NOMO-1 treated with dmso at 0.1 percent for 144 hours (cell line): Measurements from ENCODE around the gene CCT6A.
"Not testable (repeated sequence)": the region's sequence is repeated elsewhere in the genome, so short reads cannot be mapped to it uniquely, and the experiment has no call there.

ENCODE experiments used
- DNase-seq: peaks from one replicate; lab custom pipeline; 2025; ENCODE audit not compliant: unreplicated experiment; lab: John Stamatoyannopoulos, UW

The CCT6A gene

DNA sequence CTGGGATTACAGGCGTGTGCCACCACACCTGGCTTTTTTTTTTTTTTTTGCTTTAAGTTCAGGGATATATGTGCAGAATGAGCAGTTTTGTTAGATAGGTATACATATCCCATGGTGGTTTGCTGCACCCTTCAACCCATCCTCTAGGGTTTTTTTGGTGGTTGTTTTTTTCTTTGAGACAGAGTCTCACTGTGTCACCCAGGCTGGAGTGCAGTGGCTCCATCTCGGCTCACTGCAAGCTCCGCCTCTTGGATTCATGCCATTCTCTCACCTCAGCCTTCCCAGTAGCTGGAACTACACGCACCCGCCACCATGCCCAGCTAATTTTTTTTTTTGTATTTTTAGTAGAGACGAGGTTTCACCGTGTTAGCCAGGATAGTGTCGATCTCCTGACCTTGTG, 2.8 kb upstream of the CCT6A start:
- not testable (repeated sequence) for DNase-seq

DNA sequence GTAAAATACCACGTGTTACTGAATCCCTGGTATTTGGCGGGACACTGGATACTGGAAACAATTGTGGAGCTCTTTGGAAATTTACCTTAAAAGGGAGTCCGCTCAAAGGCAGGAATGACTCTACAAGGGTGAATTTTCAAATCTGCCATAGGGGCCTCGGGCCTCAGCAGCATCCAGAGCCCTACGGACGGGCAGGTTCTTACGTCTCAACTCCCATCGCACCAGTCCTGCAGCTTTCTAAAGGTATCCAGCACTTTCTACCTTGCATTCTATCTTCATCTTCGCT, 569 bp upstream of the CCT6A start:
- DNase-seq: no peak

DNA sequence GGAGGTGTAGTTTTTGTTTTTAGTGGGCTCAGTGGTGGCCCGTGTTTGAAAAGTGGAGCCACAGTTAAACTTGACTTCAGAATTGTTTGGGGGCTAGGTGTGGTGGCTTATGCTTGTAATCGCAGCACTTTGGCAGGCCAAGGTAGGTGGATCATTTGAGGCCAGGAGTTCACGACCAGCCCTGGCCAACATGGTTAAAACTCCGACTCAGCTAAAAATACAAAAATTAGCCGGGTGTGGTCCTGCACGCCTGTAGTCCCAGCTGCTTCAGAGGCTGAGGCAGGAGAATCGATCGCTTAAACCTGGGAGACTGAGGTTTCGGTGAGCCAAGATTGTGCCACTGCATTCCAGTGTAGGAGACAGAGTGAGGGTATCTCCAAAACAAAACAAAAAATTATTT, 1.8 kb downstream of the CCT6A start:
- DNase-seq: no peak

DNA sequence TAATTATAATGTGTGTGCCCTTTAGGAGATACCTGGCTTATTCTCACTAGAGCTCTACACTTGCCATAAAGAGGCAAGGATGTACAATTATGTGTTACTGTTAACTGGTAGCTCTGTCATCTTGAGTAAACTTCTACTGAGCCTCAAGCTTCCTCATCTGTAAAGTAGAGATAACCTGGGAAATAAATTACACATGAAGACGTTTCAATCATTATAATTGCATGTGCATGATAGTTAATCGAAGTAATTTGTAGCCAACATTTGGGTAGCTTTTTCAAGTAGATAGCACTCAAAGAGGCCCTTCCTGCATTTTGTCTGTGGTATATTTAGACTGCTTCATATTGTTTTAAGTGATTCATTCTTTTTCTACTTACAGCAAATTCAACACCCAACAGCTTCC, 2.4 kb downstream of the CCT6A start:
- no peak for DNase-seq

DNA sequence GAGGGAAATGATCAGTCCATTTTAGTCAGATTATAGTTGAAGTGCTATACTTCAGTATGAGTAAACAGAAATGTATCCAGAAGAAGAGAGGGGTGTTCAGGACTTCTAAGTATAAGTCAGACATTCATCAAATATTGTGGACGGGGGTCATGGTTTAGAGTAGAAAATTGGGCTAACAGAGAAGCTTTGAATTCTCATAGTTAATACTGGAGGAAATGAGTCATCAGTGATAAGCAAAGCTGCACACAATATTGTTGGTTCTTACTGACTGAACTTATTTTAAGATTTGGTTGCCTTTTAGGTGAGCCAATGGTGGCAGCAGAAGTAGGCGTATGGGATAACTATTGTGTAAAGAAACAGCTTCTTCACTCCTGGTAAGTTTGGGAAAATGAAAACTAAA, 10.8 kb downstream of the CCT6A start:
- no peak for DNase-seq

DNA sequence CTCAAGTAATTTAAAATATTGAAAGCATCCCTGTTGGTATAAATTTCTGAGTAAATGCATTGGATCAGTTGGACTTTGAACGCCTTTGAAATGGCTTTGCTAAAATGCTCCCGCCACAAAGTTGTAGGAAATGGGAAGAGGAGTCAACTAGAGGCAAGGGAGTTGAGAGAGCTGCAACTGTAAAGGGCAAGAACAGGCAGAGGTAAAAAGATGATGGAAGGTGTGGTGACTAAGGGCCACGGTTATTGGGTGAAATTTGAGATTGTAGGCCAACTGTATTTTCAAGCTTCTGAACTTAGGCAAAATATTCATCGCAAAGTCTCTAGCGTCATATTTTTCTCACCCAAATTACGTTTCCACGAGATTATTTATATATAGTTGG, 11.9 kb downstream of the CCT6A start:
- no peak for DNase-seq

DNA sequence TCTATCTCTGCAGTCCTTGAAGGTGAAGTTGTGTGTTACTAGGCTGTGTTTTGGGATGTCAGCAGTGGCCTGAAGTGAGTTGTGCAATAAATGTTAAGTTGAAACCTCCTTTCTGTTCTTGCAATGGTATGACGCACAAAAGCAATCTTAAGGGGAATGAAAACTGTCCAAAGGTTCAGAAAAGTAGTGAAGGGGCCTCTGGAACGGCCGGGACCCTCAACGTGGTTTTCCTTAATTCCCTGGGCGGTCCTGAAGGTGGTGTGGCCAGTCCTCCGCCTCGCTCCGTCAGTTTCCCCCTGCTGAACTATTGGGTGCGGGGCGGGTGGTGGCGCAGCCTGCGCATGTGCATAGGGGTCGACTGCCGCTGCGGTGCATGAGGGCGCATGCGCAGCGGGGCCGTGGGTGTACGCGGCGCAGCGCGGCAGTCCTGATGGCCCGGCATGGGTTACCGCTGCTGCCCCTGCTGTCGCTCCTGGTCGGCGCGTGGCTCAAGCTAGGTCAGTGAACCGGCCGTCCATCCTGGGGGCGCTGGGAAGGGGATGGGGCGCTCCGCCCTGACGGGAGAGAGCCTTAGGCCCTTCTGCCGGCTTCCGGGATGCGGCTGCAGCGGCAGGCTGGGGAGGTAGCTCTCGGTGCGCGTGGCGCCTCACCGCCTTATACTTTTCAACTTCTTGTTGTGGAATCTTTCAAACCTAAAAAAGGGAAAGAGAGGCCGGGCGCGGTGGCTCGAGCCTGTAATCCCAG, 12.5 kb downstream of the CCT6A start, which contains the start of gene SUMF2:
TSS of gene SUMF2 (plus strand) at position 405 of the 744 bp plus-strand sequence. CDS start at position 431, 26 bp downstream.
- DNase-seq: peak; percentile 72

DNA sequence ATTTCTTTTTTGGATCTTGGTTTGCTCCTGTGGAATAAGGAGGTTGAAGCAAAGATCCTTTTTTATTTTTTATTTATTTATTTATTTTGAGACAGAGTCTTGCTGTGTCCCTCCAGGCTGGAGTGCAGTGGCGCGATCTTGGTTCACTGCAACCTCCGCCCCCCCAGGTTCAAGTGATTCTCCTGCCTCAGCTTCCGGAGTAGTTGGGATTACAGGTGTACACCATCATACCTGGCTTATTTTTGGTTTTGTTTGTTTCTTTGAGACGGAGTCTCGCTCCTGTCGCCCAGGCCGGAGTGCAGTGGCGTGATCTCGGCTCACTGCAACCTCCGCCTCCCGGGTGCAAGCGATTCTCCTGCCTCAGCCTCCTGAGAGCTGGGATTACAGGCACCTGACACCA, 14.8 kb downstream of the CCT6A start:
- DNase-seq: not testable (repeated sequence)

DNA sequence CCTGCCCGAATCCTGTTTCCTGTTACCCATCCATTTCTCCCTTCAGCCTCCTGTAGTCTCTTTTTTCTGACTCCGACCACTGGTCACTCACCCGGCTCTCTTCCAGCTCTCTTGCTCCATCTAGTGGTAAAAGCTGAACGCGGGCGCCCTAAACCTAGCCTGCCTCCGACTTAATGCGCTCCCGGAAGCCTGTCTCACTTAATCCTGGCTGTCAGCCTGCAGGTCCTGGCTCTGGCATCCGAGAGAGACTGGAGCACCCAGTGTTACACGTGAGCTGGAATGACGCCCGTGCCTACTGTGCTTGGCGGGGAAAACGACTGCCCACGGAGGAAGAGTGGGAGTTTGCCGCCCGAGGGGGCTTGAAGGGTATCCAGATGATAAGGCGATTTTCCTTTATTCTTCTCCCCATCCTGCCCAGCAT, 22.8 kb downstream of the CCT6A start:
- peak; percentile 42 for DNase-seq

DNA sequence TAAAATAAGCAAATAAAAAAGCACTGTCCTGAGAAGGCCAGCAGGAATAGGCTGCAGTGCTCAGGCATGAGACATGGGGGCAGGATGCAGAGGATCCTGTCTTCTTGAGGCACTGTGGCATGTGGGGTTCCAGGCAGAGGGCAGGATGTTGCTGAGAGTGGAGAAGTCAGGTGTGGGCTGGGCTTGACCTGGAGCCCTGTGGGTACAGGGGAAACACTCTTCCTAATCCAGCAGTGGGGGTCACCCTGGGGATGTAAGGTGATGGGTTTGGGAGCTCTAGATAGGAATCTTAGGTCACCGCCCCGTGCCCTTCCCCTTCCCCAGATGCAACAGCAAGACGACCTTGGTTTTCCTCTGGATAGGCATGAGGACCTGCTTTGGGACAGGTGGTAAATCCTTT, 26.1 kb downstream of the CCT6A start:
- DNase-seq: no peak

DNA sequence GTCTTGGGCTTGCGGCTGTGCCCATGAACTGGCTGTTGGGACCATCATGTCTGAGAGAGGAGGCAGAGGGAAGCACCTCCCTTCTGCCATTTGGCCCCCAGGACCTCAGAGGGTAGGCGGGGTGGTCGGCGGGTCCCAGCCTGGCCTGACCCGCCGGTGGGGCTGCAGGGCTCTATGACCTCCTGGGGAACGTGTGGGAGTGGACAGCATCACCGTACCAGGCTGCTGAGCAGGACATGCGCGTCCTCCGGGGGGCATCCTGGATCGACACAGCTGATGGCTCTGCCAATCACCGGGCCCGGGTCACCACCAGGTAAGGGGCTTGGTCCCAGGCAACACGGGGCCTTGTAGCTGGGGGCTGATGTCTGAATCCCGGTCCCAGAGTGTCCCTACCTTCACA, 26.6 kb downstream of the CCT6A start:
- DNase-seq: no peak

DNA sequence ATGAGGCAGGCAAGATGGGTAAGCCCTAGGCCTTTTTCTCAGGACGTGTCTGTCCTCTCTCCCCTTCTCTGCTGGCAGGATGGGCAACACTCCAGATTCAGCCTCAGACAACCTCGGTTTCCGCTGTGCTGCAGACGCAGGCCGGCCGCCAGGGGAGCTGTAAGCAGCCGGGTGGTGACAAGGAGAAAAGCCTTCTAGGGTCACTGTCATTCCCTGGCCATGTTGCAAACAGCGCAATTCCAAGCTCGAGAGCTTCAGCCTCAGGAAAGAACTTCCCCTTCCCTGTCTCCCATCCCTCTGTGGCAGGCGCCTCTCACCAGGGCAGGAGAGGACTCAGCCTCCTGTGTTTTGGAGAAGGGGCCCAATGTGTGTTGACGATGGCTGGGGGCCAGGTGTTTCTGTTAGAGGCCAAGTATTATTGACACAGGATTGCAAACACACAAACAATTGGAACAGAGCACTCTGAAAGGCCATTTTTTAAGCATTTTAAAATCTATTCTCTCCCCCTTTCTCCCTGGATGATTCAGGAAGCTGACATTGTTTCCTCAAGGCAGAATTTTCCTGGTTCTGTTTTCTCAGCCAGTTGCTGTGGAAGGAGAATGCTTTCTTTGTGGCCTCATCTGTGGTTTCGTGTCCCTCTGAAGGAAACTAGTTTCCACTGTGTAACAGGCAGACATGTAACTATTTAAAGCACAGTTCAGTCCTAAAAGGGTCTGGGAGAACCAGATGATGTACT, 28.1 kb downstream of the CCT6A start:
- DNase-seq: no peak

DNA sequence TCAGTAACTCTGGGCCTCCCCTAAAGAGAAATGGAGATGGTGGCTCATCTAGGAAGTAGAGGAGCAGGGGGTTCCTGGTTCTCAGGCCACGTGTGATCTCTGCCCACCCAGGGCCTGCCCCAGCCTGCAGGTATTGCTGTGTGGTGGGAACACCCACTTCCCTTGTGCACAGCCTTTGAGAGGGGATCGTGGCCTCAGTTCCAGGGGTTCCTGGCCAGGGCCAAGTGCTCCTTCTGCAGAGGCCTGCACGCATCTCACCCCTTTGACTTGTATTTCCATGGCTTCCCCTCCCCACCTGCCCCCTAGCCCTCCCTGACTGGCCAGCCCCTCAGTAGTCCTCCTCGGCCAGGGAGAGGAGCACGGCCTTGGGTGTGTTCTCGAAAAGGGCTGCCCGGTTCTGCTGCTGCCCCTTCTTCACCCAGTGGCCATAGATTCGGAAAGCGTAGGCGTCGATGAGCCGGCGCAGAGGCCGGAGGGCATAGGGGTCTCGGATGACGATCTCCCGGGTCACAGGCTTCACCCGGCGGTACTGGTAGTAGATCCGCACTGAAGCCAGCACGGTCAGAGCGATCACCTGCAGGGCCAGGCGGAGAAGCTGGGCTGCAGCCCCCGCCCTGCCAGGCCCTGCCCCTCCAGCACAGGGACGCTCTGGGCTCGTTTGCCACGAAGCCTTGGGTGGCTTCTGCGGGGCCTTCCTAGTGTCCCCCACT, 29.3 kb downstream of the CCT6A start:
- DNase-seq: not testable (repeated sequence)

DNA sequence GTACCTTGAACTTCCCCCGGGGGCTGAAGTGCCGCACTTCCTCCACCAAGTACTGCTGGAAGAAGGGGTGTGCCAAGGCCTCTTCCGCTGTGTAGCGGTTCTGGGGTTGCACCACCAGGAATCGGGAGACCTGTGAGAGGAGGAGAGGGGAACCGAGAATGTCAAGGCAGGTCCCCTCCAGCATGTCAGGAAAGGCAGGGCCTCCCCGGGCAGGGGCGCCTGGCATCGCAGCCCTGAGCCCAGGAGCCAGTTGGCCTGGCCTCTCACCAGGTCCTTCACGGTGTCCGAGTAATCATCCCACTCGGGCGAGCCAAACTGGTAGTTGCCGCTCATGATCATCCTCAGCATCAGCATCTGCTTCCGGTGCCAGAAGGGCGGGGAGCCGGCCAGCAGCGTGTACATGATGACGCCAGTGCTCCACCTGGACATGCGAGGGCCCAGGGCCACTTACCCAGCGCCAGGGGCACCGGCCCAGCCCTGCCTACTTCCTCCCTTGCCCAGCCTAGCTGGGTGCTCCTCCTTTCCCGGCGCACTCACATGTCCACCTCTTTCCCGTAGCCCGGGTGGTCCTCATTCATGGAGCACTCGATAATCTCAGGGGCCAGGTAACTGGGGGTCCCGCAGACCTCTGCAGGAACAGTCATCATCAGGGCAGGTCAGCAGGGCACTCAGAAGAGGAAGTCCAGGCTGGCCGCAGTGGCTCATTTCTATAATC, 30.2 kb downstream of the CCT6A start:
- no peak for DNase-seq

DNA sequence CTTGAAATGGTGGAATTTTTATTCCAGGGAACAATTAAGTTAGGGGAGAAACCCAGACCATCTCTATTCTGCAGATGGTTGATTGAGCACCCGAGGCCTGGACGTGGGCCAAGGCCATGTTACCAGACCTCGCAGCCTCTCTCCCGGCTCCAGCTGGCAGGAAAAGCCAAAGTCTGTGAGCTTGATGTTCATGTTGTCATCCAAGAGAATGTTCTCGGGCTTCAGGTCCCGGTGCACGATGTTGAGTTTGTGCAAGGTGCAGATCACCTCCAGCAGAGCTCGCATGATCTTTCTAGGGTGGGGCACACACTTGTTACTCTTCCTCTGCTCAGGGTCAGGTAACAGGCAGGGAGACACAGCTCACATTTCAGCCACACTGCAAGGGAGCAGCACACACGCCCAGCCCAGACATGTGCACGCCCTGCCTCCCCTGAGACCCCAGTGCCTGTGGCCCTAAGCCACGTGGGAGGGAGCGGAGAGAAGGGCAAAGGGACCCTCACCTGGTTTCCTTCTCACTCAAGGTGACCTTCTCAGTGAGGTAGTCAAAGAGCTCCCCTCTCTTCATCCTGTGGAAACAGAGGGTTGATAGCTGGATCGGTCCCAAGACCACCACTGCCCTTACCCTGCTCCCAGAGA, 31.7 kb downstream of the CCT6A start:
- DNase-seq: no peak

DNA sequence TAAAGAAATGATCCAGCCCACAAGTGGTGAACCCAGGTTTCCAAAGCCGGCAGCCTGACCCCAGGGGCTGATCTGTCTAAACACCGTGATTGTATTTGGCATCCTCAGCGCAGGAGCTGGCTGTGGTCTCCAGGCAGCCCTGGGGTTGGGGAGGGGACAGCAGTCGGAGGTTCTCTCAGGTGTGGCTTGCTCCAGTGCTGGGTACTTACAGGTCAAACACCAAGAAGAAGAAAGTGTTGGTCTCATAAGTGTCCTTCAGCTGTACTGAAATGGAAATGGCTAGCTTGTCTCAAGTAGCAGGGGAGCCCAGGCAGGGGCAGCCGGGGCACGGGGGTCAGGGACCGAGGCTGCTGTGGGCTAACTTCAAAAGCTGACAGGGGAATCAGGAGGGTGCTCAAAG, 35.2 kb downstream of the CCT6A start:
- no peak for DNase-seq

DNA sequence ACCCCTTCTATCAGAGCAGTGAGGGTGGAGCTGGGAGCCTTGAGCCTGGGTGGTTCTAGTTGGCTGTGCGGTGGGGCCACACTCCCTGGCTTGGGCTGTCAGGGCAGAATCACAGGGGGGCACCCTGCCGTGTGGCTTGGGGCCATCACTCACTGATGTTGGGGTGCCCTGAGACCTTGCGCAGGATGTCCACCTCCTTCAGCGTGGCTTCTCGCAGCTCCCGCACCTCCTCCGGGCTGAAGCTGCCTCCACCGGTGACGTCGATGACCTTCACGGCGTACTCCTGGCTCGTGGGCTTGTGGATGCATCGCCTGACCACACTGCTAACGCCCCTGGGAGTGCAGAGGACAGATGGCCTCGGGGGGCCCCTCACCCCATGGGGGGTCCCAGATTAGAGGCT, 35.9 kb downstream of the CCT6A start:
- no peak for DNase-seq

DNA sequence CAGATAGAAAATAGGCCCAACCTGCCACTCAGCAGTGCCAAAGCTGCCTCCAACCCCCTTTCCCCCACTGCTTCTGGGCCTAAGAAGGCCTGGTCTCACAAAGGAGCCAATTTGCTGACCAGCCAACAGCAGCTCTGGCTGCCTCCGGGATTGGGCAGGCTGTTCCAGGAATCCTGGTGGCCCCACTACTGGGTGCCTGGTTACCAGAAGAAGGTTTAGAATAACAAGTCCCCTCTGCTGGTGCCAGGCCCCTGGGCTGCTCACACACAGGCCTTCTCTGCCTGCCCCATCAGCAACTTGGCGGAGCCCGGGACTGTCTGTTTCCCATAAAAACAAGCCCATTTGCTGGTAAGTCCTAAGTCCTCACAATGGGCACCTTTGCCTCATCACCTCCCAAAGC, 40.0 kb downstream of the CCT6A start:
- DNase-seq: no peak

DNA sequence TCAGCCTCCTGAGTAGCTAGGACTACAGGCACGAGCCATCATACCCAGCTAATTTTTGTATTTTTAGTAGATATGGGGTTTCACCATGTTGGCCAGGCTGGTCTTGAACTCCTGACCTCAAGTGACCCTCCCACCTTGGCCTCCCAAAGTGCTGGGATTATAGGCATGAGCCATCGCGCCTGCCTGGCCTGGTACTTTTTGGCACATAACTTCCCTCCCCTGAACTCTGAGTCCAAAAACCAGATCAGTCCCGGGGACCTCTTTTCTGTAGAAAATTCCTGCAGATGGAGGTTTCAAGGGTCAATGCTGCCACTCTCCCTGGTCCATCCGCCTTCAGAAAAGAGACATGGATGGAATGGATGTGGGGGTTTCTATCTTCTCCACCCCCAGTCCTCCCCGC, 40.8 kb downstream of the CCT6A start:
- not testable (repeated sequence) for DNase-seq

DNA sequence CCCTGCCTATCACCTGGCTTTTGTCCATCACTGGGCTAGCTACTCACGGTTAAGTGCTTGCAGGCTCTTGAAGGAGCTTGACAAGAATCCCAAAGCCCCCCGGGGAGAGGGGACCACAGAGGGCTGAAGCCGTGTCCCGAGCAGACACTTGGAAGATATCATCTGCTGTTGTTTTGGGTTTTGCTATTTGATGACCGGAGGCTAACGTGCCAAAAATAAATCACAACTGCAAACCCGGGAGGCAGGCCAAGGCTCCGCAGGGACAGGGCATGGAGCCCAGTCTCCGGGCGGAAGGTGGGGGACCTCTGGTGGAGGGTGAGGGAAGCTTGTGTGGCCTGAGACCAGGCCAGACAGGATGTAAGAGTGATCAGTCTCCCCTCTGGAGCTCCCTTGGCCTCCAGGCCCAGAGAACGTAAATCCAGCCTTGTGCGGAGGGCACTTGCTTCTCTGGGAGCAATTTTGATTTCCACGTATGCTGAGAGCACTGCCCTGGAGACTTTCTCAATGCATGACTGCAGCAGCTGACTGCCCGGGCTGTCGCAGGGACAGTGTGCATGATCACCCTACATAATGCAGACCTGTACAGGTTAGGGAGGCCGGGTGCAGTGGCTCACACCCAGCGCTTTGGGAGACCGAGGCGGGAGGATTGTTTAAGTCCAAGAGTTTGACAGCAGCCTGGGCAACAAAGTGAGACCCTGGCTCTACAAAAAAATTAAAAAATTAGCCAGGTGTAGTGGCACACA, 41.4 kb downstream of the CCT6A start, which contains the start of gene PHKG1:
TSS of gene PHKG1 (minus strand) at position 164 of the 743 bp plus-strand sequence. CDS start 4,011 bp downstream, outside the sequence.
- DNase-seq: no peak
